Muscle layer of colon (tissue), 2 donors: ENCODE results near the gene HOXA7.
A peak's percentile ranks its signal among the peaks of the same experiment; 100 is the strongest.

ENCODE experiments used
- H3K27ac ChIP-seq: one replicate; pipeline ENCODE4 v1.7.0; 2013; ENCODE audit warnings: low read depth, mild to moderate bottlenecking, low read length, moderate library complexity
- H3K27me3 ChIP-seq, 2 donors: one replicate each; pipeline ENCODE4 v1.7.0; 2013; ENCODE audit warnings: low read length in 2 of 2, mild to moderate bottlenecking in 2 of 2; ENCODE audit not compliant: insufficient read depth in 2 of 2, control insufficient read depth in 1 of 2
- H3K36me3 ChIP-seq: one replicate; pipeline ENCODE4 v1.7.0; 2013; ENCODE audit warnings: mild to moderate bottlenecking, low read length; ENCODE audit not compliant: insufficient read depth
- H3K4me1 ChIP-seq: one replicate; pipeline ENCODE4 v1.7.0; 2013; ENCODE audit warnings: mild to moderate bottlenecking, low read length; ENCODE audit not compliant: insufficient read depth
- H3K4me3 ChIP-seq, 2 donors: one replicate each; pipeline ENCODE4 v1.7.0; 2013; ENCODE audit warnings: low read length in 2 of 2, low read depth in 1 of 2, mild to moderate bottlenecking in 1 of 2, moderate library complexity in 1 of 2
- H3K9ac ChIP-seq: one replicate; pipeline ENCODE4 v1.7.0; 2013; ENCODE audit warnings: low read length
- H3K9me3 ChIP-seq: one replicate; pipeline ENCODE4 v1.7.0; 2013; ENCODE audit warnings: mild to moderate bottlenecking, low read length
- donor health status: abdominal sarcoma.
- donor health status: Adenocarcinoma of cecum.

The HOXA7 gene

DNA sequence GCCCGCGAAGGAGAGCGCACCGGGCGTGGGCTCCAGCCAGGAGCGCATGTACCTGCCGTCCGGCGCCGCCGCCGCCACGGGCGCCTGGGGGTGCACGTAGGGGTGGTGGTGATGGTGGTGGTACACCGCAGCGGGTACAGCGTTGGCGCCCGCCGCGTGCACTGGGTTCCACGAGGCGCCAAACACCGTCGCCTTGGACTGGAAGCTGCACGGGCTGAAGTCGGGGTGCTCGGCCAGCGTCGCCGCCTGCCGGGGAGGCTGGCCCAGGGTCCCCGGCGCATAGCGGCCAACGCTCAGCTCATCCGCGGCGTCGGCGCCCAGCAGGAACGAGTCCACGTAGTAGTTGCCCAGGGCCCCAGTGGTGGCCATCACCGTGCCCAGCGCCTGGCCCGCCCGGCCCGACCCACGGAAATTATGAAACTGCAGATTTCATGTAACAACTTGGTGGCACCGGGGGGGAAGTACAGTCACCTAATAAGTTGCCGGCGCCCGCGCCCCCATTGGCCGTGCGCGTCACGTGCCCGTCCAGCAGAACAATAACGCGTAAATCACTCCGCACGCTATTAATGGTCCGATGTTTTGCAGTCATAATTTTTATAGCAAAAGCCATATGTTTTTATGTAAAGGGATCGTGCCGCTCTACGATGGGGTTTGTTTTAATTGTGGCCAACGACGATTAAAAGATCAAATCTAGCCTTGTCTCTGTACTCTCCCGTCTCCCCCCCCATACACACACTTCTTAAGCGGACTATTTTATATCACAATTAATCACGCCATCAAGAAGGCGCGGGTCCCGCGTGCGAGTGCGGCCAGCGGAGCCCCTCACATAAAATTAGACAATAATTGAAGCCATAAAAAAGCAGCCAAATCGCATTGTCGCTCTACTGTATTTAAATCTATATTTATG is 8.9 kb upstream of the HOXA7 start, which contains the start of gene HOXA9:
TSS of gene HOXA9 (minus strand) at position 449 of the 907 bp plus-strand sequence. CDS start at position 369, 80 bp downstream.
- Histone ChIP-seq H3K9ac (peak within 1 kb of the TSS; percentile 88), H3K36me3 (no peaks in the 10 kb centered on the region), H3K4me3 (peak within 1 kb of the TSS; percentile 74 to 96), H3K27ac (peak within 1 kb of the TSS; percentile 100), H3K4me1 (no peaks in the 10 kb centered on the region), H3K27me3 (peaks cover 0 to 21% of the 10 kb centered on the region in 2 donors), H3K9me3 (no peaks in the 10 kb centered on the region)

- Histone ChIP-seq H3K4me3 (peak overlapping the region; percentile 74 to 96), H3K36me3 (no peaks in the 10 kb centered on the region), H3K9me3 (no peaks in the 10 kb centered on the region), H3K27ac (peak overlapping the region; percentile 100), H3K4me1 (no peaks in the 10 kb centered on the region), H3K9ac (peak overlapping the region; percentile 62), H3K27me3 (peaks cover 0 to 21% of the 10 kb centered on the region in 2 donors)
These were observed 8.1 kb upstream of the HOXA7 start for GRCh38 chr7:27164367-27165088.

- no peaks in the 10 kb centered on the region for H3K9me3 ChIP-seq
- H3K27ac ChIP-seq: peak overlapping the region; percentile 100
- H3K4me3 ChIP-seq: peak overlapping the region; percentile 74 to 96
- H3K36me3 ChIP-seq: no peaks in the 10 kb centered on the region
- H3K9ac ChIP-seq: peak overlapping the region; percentile 62
- H3K4me1 ChIP-seq: no peaks in the 10 kb centered on the region
- peaks cover 0 to 21% of the 10 kb centered on the region in 2 donors for H3K27me3 ChIP-seq
These were observed 7.5 kb upstream of the HOXA7 start for GRCh38 chr7:27164045-27164366.

GRCh38 chr7:27163288-27164044 is 7.0 kb upstream of the HOXA7 start:
- H3K9ac ChIP-seq: peak overlapping the region; percentile 62
- no peaks in the 10 kb centered on the region for H3K4me1 ChIP-seq
- H3K4me3 ChIP-seq: peak overlapping the region; percentile 74 to 96
- no peaks in the 10 kb centered on the region for H3K36me3 ChIP-seq
- H3K9me3 ChIP-seq: no peaks in the 10 kb centered on the region
- peak overlapping the region; percentile 100 for H3K27ac ChIP-seq
- peaks cover 0 to 21% of the 10 kb centered on the region in 2 donors for H3K27me3 ChIP-seq

DNA sequence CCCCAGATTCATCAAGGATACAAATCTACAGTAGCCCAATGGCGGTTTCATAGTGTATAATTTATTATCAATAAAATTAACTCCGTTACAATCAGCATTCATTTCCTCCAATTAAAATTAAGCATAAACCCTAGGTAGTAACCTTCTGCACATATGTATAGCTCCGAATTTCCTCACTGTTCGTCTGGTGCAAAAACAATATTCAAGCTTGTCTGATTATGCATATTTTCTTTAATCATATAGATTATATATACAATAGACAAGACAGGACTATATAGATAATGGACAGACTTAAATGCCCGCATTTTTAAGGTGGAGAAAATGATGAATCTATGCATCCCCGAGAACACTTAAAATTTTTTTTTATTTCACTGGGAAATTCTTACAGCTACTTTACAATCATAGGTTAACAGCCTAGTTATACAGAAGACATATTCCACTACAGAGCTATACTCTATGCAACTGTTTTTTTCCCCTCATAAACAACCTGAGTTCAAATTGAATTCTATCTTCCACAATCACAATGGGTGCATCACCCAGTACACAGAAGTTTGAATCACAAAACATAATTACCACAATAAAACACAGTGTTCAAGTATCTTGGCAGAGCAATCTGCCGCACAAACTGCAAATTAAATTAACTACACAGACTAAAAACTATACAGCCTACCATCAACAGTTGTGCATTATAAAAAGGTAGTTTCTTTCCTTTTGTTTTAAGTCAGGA is 6.2 kb upstream of the HOXA7 start:
- peaks cover 0 to 21% of the 10 kb centered on the region in 2 donors for H3K27me3 ChIP-seq
- peak overlapping the region; percentile 62 for H3K9ac ChIP-seq
- no peaks in the 10 kb centered on the region for H3K9me3 ChIP-seq
- peak overlapping the region; percentile 74 to 96 for H3K4me3 ChIP-seq
- peak overlapping the region; percentile 76 for H3K27ac ChIP-seq
- no peaks in the 10 kb centered on the region for H3K36me3 ChIP-seq
- no peaks in the 10 kb centered on the region for H3K4me1 ChIP-seq

GRCh38 chr7:27161721-27162560 is 5.5 kb upstream of the HOXA7 start:
- Histone ChIP-seq H3K27ac (peak overlapping the region; percentile 76), H3K9me3 (no peaks in the 10 kb centered on the region), H3K4me1 (peaks cover 5% of the 10 kb centered on the region), H3K4me3 (peak overlapping the region; percentile 74 to 96), H3K27me3 (peaks cover 0 to 20% of the 10 kb centered on the region in 2 donors), H3K36me3 (no peaks in the 10 kb centered on the region), H3K9ac (no peak overlapping the region)

DNA sequence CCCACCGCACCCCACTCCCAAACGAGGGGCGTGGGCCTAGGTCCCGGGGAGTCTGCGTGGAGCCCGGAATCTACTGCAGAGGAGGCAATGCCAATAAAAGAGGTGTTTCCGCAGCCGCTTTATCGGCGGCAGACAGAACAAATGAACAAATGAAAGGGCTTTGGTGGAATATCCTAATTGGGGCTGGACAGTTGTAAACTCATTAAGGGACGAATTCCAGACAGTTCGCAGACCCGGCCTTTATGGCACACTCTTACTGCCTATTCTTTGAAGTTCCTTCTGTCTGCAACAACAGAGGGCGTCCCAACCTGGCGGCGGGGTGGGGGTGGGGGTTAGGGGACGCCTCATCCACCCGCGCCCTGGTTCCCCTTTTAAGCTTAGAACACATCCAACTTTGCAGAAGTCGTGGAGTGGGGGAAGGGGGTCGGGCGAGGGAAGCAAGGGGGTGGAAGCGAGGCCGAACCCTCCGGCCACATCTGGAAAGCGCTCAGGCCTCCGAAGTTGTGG is 4.8 kb upstream of the HOXA7 start:
- H3K4me1 ChIP-seq: peaks cover 6% of the 10 kb centered on the region
- peaks cover 0 to 13% of the 10 kb centered on the region in 2 donors for H3K27me3 ChIP-seq
- peak overlapping the region; percentile 64 for H3K27ac ChIP-seq
- H3K36me3 ChIP-seq: no peaks in the 10 kb centered on the region
- no peaks in the 10 kb centered on the region for H3K9me3 ChIP-seq
- H3K9ac ChIP-seq: peak overlapping the region; percentile 14
- H3K4me3 ChIP-seq: peak overlapping the region; percentile 38 to 71

DNA sequence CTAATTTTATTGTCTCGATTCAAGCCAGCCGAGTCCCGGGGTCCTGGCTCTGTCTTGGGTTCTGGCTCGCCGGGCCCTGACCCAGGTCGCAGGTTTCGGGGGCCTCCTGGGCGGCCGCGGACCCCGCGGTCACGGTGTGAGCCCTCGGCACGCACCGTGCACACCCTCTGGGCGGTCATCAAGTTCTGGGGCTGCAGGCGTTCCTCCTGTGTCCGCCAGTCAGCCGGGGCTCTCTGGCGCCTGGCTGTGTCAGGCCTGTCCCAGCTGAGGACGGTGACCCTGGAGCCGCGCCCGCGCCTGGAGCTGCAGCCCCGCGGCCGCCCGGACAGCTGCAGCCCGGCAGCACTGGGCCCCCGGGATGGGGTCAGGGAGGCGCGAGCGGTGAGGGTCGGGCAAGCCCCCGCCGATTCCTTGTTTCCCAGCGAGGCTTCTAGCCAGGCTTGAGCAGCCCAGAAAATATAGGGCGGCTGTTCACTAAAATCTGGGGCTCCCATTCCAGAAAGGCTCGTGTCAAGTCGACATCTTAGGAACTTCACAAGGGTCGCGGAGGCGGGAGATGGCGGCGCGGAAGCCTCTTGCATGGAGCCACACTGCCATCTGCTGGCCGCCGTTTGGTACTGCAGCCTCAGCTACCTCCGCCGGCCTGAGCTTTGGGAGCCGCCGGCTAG is 4.2 kb upstream of the HOXA7 start:
- peaks cover 6% of the 10 kb centered on the region for H3K4me1 ChIP-seq
- no peaks in the 10 kb centered on the region for H3K36me3 ChIP-seq
- peak overlapping the region; percentile 64 for H3K27ac ChIP-seq
- peak overlapping the region; percentile 38 to 71 for H3K4me3 ChIP-seq
- no peaks in the 10 kb centered on the region for H3K9me3 ChIP-seq
- H3K9ac ChIP-seq: peak overlapping the region; percentile 14
- H3K27me3 ChIP-seq: peaks cover 0 to 13% of the 10 kb centered on the region in 2 donors

GRCh38 chr7:27160145-27160545 is 3.7 kb upstream of the HOXA7 start:
- Histone ChIP-seq H3K4me1 (peaks cover 11% of the 10 kb centered on the region), H3K4me3 (peak overlapping the region; percentile 38 to 71), H3K36me3 (no peaks in the 10 kb centered on the region), H3K9me3 (no peaks in the 10 kb centered on the region), H3K27me3 (peaks cover 0 to 17% of the 10 kb centered on the region in 2 donors), H3K27ac (peak overlapping the region; percentile 64), H3K9ac (no peak overlapping the region)
